SK-N-MC (cell line): ENCODE measurements around the gene C3orf62.
"Not testable (repeated sequence)": the region's sequence is repeated elsewhere in the genome, so short reads cannot be mapped to it uniquely, and the experiment has no call there.

Experiments used
- DNase-seq: peaks from one replicate; pipeline ENCODE4 v3.0.0-alpha.2; 2011; ENCODE audit warnings: low read depth, low spot score
- H3K27ac ChIP-seq: fragments of 200-600 bp; sonication (generic); 2 replicates; pipeline ENCODE4 v1.5.1; 2016; ENCODE audit warnings: mixed run types
- H3K36me3 ChIP-seq: fragments of 200-600 bp; sonication (generic); 2 replicates; pipeline ENCODE4 v1.6.1; 2017; ENCODE audit warnings: antibody characterized with exemption, low read length, mixed read lengths; ENCODE audit not compliant: insufficient read depth
- H3K4me3 ChIP-seq: fragments of 200-600 bp; sonication (generic); 2 replicates; pipeline ENCODE4 v1.5.1; 2016
- H3K9ac ChIP-seq: fragments of 200-600 bp; sonication (generic); 2 replicates; pipeline ENCODE4 v1.8.0; 2017; ENCODE audit warnings: mixed run types, mixed read lengths; ENCODE audit not compliant: insufficient read length
- H3K9me3 ChIP-seq: fragments of 200-600 bp; sonication (generic); 2 replicates; pipeline ENCODE4 v1.6.1; 2017; ENCODE audit warnings: low read depth, mild to moderate bottlenecking, antibody characterized with exemption, low read length, moderate library complexity, mixed read lengths
- EZH2 ChIP-seq: fragments of 200-600 bp; sonication (generic); IDR thresholded peaks from one replicate; pipeline ENCODE4 v1.6.1; 2017; ENCODE audit warnings: antibody characterized with exemption
- FOXP2 ChIP-seq: optimal IDR thresholded peaks from 2 replicates; pipeline ENCODE3; 2011; ENCODE audit warnings: mild to moderate bottlenecking, moderate library complexity; ENCODE audit not compliant: insufficient read depth; ENCODE audit errors: extremely low read length, control extremely low read depth
- POLR2AphosphoS5 ChIP-seq: IDR thresholded peaks from 2 replicates; pipeline ENCODE4 v1.6.1; 2012; ENCODE audit warnings: mild to moderate bottlenecking, low read depth, low read length, borderline replicate concordance

The C3orf62 gene

GRCh38 chr3:49237344-49237743, 39.7 kb downstream of the C3orf62 start:
- no peak for DNase-seq
- no peak overlapping the region for H3K4me3 ChIP-seq
- H3K27ac ChIP-seq = no peak overlapping the region
- no peaks in the 10 kb centered on the region for H3K9me3 ChIP-seq
- no peaks in the 10 kb centered on the region for H3K36me3 ChIP-seq
- TF ChIP-seq EZH2 (no peak), POLR2AphosphoS5 (no peak), FOXP2 (no peak)
- H3K9ac ChIP-seq = no peak overlapping the region

DNA sequence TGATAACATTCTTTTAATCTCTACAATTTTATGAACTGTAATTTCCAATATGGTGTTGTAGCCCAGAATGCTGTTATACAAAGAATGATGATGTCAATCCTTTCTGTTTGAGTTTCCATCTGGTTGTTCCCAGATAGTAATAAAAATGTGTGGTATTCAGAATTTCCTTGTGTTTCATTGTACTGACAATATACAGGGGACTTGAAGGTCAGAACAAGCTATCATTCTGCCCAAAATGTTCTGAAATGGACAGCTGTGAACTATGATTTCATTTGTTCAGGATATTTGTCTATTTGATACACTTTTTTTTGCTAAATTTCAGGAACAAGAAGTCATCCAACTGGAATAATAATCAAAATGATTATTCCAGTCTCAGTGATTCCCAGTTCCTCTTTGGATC, 40.8 kb downstream of the C3orf62 start:
- Histone ChIP-seq H3K9ac (no peak overlapping the region), H3K9me3 (no peaks in the 10 kb centered on the region), H3K27ac (no peak overlapping the region), H3K4me3 (no peak overlapping the region), H3K36me3 (no peaks in the 10 kb centered on the region)
- no peak for DNase-seq
- no peak for TF ChIP-seq FOXP2
- TF ChIP-seq EZH2 = no peak
- TF ChIP-seq POLR2AphosphoS5 = no peak

DNA sequence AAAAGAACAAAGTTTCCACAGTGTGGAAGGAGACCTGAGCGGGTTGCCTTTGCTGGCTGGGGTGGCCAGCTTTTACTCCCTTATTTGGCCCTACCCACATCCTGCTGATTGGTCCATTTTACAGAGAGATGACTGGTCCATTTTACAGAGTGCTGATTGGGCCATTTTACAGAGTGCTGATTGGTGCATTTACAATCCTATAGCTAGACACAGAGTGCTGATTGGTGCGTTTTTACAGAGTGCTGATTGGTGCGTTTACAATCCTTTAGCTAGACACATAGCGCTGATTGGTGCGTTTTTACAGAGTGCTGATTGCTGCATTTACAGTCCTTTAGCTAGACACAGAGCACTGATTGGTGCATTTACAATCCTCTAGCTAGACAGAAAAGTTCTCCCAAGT, 48.2 kb downstream of the C3orf62 start:
- H3K36me3 ChIP-seq, DNase-seq, H3K9me3 ChIP-seq: not testable (repeated sequence)

DNA sequence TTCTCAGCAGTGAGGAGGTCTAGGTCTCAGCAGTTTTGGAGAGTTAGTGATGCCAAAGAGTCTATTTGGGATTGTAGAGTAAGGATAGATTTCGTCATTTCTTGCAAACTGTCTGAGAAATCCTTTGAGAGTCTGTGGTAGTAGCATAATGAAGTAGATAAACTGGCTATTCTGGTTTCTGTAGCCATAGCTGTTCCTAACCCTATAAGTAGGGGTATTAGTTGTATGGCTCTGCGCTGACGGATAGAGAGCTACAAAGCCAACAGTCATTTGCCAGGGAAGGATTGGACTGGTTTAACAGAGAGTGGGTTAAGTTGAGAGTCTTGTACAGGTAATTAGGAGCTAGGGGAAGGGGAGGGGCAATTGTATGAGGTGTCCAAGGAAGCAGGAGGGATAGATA, 55.0 kb downstream of the C3orf62 start:
- no peak for DNase-seq
- Histone ChIP-seq H3K9me3 (no peaks in the 10 kb centered on the region), H3K27ac (no peak overlapping the region), H3K9ac (no peak overlapping the region), H3K36me3 (no peaks in the 10 kb centered on the region), H3K4me3 (no peak overlapping the region)
- no peak for TF ChIP-seq POLR2AphosphoS5
- no peak for TF ChIP-seq EZH2
- TF ChIP-seq FOXP2 = no peak

More for the DNA sequence above, 48.2 kb downstream of the C3orf62 start:
- H3K4me3 ChIP-seq, H3K9ac ChIP-seq, H3K27ac ChIP-seq: not testable (repeated sequence)

DNA sequence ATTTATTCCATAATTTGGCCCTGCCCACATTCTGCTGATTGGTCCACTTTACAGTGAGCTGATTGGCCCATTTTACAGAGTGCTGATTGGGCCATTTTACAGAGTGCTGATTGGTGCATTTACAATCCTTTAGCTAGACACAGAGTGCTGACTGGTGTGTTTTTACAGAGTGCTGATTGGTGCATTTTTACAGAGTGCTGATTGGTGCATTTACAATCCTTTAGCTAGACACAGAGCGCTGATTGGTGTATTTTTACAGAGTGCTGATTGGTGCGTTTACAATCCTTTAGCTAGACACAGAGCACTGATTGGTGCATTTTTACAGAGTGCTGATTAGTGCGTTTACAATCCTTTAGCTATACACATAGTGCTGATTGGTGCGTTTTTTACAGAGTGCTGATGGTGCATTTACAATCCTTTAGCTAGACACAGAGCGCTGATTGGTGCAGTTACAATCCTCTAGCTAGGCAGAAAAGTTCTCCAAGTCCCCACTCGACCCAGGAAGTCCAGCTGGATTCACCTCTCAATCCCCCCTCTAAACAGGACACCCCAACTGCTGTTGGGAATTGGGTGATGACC, 56.0 kb downstream of the C3orf62 start:
- H3K9me3 ChIP-seq, H3K4me3 ChIP-seq, DNase-seq: not testable (repeated sequence)

GRCh38 chr3:49219132-49219531, 57.9 kb downstream of the C3orf62 start:
- Histone ChIP-seq H3K9ac (no peak overlapping the region), H3K36me3 (no peaks in the 10 kb centered on the region), H3K9me3 (no peaks in the 10 kb centered on the region), H3K27ac (no peak overlapping the region), H3K4me3 (no peak overlapping the region)
- TF ChIP-seq EZH2 (no peak), POLR2AphosphoS5 (no peak), FOXP2 (no peak)
- no peak for DNase-seq

More for the DNA sequence above, 56.0 kb downstream of the C3orf62 start:
- H3K36me3 ChIP-seq, H3K9ac ChIP-seq, H3K27ac ChIP-seq: not testable (repeated sequence)
